ENCODE measurements around the gene PDE1C. TPM values are rescaled to one million over a fixed set of nuclear protein-coding genes. Genes with fewer than 3 reads are reported as not detected.

The PDE1C gene
- total RNA-seq, 2 experiments from 2014 or later: not detected

DNA sequence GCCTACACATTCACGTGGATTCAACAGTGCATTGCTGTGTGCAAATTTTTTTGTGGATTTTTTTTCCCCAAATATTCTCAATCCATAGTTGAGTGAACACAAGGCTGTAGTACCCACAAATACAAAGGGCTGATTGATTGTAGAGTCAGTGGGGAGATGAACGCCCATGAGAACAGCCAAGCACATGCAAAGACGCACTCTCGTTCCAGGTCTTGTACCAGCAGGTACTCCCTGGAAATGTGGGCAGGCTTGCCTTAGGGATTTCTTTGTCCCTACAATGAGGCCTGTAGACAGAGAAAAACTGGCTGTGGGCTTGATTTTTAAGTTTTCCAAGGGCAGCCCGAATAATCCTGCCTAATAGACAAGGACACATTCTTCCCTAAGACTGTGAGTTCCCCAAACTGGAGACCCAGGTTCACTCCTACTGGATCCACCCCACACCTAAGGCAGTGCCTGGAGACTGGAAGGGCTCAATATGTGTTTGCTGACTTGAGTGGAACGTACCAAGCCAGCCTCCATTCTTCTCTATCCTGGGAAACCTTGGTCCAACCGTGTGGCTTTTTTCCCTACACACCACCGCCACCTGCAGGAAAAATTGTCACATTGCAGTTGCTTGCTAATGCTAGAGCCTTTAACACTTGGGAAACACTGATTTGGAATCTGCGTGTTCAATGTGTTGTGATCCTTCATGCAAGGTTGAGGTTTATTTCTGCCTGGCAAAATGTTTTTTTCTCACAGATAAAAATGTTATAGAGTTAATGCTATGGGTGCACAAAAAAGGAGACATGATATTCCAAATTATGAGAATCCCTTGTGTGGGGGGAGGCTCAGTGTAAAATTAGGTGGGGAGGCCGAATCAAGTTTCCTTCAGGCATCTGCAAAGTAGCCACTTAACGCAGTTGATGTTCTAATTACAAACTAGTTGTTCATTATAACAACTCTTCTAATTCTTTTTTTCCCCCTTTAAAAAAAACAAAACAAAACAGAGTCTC lies 333.9 kb downstream of the PDE1C start:
- Histone ChIP-seq H3K4me3 (ENCODE audit: low read depth, low read length, poor library complexity, severe bottlenecking) (no peak overlapping the region), H3K9me2 (ENCODE audit: insufficient read depth, low read length) (no peaks in the 10 kb centered on the region), H3K36me3 (ENCODE audit: insufficient read depth, low read length) (no peaks in the 10 kb centered on the region), H4K20me1 (ENCODE audit: insufficient read depth, low read length) (no peaks in the 10 kb centered on the region), H3K79me2 (ENCODE audit: insufficient read depth, low read depth, low read length) (no peaks in the 10 kb centered on the region), H3K4me2 (ENCODE audit: low read length) (no peak overlapping the region), H3K4me1 (ENCODE audit: insufficient read depth, low read length, poor library complexity, severe bottlenecking) (no peaks in the 10 kb centered on the region), H2AFZ (ENCODE audit: low read length) (no peak overlapping the region), H3K27ac (ENCODE audit: low read depth, low read length, poor library complexity, severe bottlenecking) (no peak overlapping the region), H3K9me3 (ENCODE audit: low read length) (no peaks in the 10 kb centered on the region)
- BruUV-seq (replicated peaks): no TSS peak
- ChIA-PET CTCF (ENCODE audit: unreplicated experiment) (no interaction called here), POLR2A (interaction anchor here (0.5 kb wide), 1 partner anchor 12 kb away, joined by 5 read pairs; no protein-coding TSS in a partner anchor)
- intact Hi-C loops (cut with micrococcal nuclease; ENCODE audit: unreplicated experiment): loop anchor here (1.0 to 10.0 kb wide), 2 partner anchors 293 to 361 kb away; no protein-coding TSS in a partner anchor
- DNase-seq (ENCODE audit: low spot score): peak; percentile 30
- TF ChIP-seq, protein P1, sequence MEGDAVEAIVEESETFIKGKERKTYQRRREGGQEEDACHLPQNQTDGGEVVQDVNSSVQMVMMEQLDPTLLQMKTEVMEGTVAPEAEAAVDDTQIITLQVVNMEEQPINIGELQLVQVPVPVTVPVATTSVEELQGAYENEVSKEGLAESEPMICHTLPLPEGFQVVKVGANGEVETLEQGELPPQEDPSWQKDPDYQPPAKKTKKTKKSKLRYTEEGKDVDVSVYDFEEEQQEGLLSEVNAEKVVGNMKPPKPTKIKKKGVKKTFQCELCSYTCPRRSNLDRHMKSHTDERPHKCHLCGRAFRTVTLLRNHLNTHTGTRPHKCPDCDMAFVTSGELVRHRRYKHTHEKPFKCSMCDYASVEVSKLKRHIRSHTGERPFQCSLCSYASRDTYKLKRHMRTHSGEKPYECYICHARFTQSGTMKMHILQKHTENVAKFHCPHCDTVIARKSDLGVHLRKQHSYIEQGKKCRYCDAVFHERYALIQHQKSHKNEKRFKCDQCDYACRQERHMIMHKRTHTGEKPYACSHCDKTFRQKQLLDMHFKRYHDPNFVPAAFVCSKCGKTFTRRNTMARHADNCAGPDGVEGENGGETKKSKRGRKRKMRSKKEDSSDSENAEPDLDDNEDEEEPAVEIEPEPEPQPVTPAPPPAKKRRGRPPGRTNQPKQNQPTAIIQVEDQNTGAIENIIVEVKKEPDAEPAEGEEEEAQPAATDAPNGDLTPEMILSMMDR (conservative IDR thresholded peaks at IDR 0.05; ENCODE audit: low read length): peak; percentile 82
- TF ChIP-seq EZH2phosphoT487 (IDR thresholded peaks at IDR 0.05; ENCODE audit: borderline replicate concordance, low read depth, low read length): no peak

DNA sequence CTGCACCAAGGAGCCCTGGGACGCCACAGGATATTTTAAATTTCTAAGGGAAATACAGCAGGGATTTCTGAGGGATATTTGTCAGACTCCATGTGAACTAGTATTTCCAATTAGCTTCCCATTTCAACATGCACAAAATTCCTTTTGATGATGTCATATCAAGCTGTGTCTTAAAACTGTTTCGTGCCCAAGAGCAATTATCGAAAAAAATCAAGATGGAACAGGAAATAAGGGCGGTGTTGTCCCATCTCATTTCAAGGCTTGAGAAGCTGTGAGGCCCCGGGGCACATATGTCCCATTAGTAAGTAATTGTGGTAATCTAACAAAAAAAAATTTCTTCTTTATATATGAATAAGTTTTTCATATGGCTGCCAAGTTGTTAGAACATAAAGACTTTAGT lies 335.8 kb downstream of the PDE1C start:
- POLR2A ChIA-PET: no interaction called here
- no peaks in the 10 kb centered on the region for H3K9me3 ChIP-seq (ENCODE audit: low read length)
- CTCF ChIA-PET (ENCODE audit: unreplicated experiment): no interaction called here
- H3K4me3 ChIP-seq (ENCODE audit: low read depth, low read length, poor library complexity, severe bottlenecking): no peak overlapping the region
- no peaks in the 10 kb centered on the region for H3K4me1 ChIP-seq (ENCODE audit: insufficient read depth, low read length, poor library complexity, severe bottlenecking)
- H3K9me2 ChIP-seq (ENCODE audit: insufficient read depth, low read length): no peaks in the 10 kb centered on the region
- no peaks in the 10 kb centered on the region for H3K79me2 ChIP-seq (ENCODE audit: insufficient read depth, low read depth, low read length)
- TF ChIP-seq, protein P1 (conservative IDR thresholded peaks at IDR 0.05; ENCODE audit: low read length): no peak
- TF ChIP-seq EZH2phosphoT487 (IDR thresholded peaks at IDR 0.05; ENCODE audit: borderline replicate concordance, low read depth, low read length): no peak
- intact Hi-C loops (cut with micrococcal nuclease; ENCODE audit: unreplicated experiment): loop anchor here (10.0 kb wide), 1 partner anchor 360 kb away; no protein-coding TSS in a partner anchor
- DNase-seq (ENCODE audit: low spot score): no peak
- no TSS peak for BruUV-seq (replicated peaks)
- H2AFZ ChIP-seq (ENCODE audit: low read length): no peak overlapping the region
- no peaks in the 10 kb centered on the region for H4K20me1 ChIP-seq (ENCODE audit: insufficient read depth, low read length)
- H3K27ac ChIP-seq (ENCODE audit: low read depth, low read length, poor library complexity, severe bottlenecking): no peak overlapping the region
- H3K36me3 ChIP-seq (ENCODE audit: insufficient read depth, low read length): no peaks in the 10 kb centered on the region
- no peak overlapping the region for H3K4me2 ChIP-seq (ENCODE audit: low read length)
